Upper lobe of left lung (tissue), 4 donors: ENCODE results near the gene TGFBR3.

Experiments
- CTCF ChIP-seq, 6 experiments: fragments of 450-650 bp in 4 of 6; fragments of 200-600 bp in 2 of 6; sonication (generic) in 2 of 6; IDR thresholded peaks; one replicate each; pipeline ENCODE4 v1.5.1; 2016 to 2019; ENCODE audit warnings: antibody characterized with exemption in 6 of 6
- EP300 ChIP-seq, 4 donors: sonication (generic); formaldehyde crosslinking; IDR thresholded peaks; one replicate each; pipeline ENCODE4 v1.5.1; 2017; ENCODE audit warnings: antibody characterized with exemption in 4 of 4, control low read depth in 2 of 4
- POLR2A ChIP-seq, 4 donors: fragments of 450-650 bp; IDR thresholded peaks; one replicate each; pipeline ENCODE4 v1.5.1; 2016 to 2017; ENCODE audit warnings: antibody characterized with exemption in 4 of 4, mild to moderate bottlenecking in 2 of 4
- POLR2AphosphoS5 ChIP-seq, 2 donors: sonication (generic); formaldehyde crosslinking; IDR thresholded peaks; one replicate each; pipeline ENCODE4 v1.5.1; 2017; ENCODE audit warnings: antibody characterized with exemption in 2 of 2

GRCh38 chr1:91759076-91759475 lies 126.9 kb downstream of the TGFBR3 start:
- no peak for TF ChIP-seq CTCF (IDR thresholded peaks at IDR 0.05)
- TF ChIP-seq POLR2A (IDR thresholded peaks at IDR 0.05): no peak
- TF ChIP-seq POLR2AphosphoS5 (IDR thresholded peaks at IDR 0.05): no peak
- no peak for TF ChIP-seq EP300 (IDR thresholded peaks at IDR 0.05)
